ENCODE measurements around the gene EMID1.

The EMID1 gene

DNA sequence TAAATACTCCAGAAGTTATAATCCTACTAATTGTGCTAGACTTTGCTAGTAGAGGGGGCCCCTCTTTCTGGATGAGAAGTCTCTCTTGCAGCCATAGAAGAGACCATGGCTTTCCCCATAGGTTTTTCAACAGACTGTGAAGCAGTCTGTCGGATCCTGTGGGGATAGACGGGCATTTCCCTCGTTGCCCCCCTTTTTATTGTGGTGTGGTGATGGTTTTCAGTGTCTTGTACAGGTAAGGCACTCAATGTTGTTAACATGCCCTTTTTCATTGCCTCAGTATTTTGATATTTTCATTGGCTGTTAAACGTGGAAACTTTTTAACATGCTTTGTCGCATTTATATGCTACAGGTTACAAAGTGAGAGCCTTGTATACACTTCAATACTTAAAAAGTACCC lies 84.4 kb downstream of the EMID1 start:
- in situ Hi-C loops (cut with HindIII; ENCODE audit: low pct_ligation_motif_present, low sequenced_read_pairs) = no loop called here
- Histone ChIP-seq H3K27me3 (replicated peaks) (no peaks in the 10 kb centered on the region), H3K36me3 (replicated peaks) (peaks cover 96% of the 10 kb centered on the region), H3K27ac (no peak overlapping the region), H3K4me3 (ENCODE audit: low read depth, low read length) (no peak overlapping the region)
- DNase-seq = no peak
- TF ChIP-seq, protein P1, sequence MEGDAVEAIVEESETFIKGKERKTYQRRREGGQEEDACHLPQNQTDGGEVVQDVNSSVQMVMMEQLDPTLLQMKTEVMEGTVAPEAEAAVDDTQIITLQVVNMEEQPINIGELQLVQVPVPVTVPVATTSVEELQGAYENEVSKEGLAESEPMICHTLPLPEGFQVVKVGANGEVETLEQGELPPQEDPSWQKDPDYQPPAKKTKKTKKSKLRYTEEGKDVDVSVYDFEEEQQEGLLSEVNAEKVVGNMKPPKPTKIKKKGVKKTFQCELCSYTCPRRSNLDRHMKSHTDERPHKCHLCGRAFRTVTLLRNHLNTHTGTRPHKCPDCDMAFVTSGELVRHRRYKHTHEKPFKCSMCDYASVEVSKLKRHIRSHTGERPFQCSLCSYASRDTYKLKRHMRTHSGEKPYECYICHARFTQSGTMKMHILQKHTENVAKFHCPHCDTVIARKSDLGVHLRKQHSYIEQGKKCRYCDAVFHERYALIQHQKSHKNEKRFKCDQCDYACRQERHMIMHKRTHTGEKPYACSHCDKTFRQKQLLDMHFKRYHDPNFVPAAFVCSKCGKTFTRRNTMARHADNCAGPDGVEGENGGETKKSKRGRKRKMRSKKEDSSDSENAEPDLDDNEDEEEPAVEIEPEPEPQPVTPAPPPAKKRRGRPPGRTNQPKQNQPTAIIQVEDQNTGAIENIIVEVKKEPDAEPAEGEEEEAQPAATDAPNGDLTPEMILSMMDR (IDR thresholded peaks at IDR 0.05; ENCODE audit: low read depth, low read length, missing control alignments) = no peak

DNA sequence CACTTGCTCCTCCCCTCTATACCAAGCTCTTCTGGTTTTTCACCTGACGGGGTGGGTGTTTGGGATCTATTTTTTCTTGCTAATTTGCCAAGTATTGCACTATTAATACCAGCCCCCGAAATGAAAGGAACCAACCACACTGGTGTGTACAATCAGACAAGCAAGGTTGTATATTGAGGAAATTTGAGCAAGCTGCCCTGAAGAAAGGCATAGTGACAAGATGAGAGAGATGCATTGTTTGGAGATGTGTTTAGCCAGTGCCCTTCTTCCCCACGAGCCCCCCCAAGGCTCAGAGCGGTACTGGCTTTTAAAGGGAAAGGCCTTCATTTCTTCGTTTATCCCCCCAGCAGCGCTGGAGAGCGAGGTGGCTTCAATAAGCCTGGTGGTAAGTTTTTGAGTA lies 85.5 kb downstream of the EMID1 start:
- DNase-seq = no peak
- no peaks in the 10 kb centered on the region for H3K27me3 ChIP-seq (replicated peaks)
- in situ Hi-C loops (cut with HindIII; ENCODE audit: low pct_ligation_motif_present, low sequenced_read_pairs) = no loop called here
- H3K36me3 ChIP-seq (replicated peaks) = peaks cover 96% of the 10 kb centered on the region
- TF ChIP-seq, protein P1 (IDR thresholded peaks at IDR 0.05; ENCODE audit: low read depth, low read length, missing control alignments) = no peak
- no peak overlapping the region for H3K4me3 ChIP-seq (ENCODE audit: low read depth, low read length)
- H3K27ac ChIP-seq = no peak overlapping the region

DNA sequence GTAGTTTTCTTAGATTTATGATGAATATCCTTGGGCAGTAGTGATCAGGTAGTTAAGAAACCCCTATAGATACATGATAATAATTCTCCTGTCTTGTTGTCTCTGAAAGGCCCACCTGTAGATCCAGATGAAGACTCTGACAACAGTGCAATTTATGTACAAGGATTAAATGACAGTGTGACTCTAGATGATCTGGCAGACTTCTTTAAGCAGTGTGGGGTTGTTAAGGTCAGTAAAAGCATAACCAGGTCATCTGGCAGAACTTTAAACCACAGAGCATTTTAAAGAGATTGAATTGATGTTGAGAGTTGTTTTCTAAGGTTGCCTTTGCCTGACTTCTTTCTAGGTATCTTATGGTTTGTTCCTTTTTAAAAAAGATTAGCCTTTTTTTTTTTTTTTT lies 86.7 kb downstream of the EMID1 start:
- Histone ChIP-seq H3K27me3 (replicated peaks) (no peaks in the 10 kb centered on the region), H3K4me3 (ENCODE audit: low read depth, low read length) (no peak overlapping the region), H3K27ac (no peak overlapping the region), H3K36me3 (replicated peaks) (peaks cover 97% of the 10 kb centered on the region)
- TF ChIP-seq, protein P1 (IDR thresholded peaks at IDR 0.05; ENCODE audit: low read depth, low read length, missing control alignments) = no peak
- in situ Hi-C loops (cut with HindIII; ENCODE audit: low pct_ligation_motif_present, low sequenced_read_pairs) = no loop called here
- no peak for DNase-seq

DNA sequence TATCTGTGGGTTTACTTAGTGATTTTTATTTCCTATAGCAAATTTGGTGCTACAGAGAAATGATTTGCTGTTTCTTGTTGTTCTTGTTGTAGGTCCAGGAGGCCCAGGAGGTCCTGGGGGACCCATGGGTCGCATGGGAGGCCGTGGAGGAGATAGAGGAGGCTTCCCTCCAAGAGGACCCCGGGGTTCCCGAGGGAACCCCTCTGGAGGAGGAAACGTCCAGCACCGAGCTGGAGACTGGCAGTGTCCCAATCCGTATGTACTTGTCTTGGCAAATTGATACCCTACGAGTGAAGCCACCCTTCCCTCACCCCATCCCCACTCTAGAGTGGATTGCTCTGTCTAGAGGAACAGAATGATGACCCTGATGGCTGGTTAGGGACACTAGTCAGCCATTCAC lies 92.9 kb downstream of the EMID1 start:
- H3K36me3 ChIP-seq (replicated peaks) = peaks cover 76% of the 10 kb centered on the region
- H3K4me3 ChIP-seq (ENCODE audit: low read depth, low read length) = no peak overlapping the region
- DNase-seq = no peak
- H3K27ac ChIP-seq = no peak overlapping the region
- H3K27me3 ChIP-seq (replicated peaks) = no peaks in the 10 kb centered on the region
- in situ Hi-C loops (cut with HindIII; ENCODE audit: low pct_ligation_motif_present, low sequenced_read_pairs) = no loop called here
- TF ChIP-seq, protein P1 (IDR thresholded peaks at IDR 0.05; ENCODE audit: low read depth, low read length, missing control alignments) = no peak

DNA sequence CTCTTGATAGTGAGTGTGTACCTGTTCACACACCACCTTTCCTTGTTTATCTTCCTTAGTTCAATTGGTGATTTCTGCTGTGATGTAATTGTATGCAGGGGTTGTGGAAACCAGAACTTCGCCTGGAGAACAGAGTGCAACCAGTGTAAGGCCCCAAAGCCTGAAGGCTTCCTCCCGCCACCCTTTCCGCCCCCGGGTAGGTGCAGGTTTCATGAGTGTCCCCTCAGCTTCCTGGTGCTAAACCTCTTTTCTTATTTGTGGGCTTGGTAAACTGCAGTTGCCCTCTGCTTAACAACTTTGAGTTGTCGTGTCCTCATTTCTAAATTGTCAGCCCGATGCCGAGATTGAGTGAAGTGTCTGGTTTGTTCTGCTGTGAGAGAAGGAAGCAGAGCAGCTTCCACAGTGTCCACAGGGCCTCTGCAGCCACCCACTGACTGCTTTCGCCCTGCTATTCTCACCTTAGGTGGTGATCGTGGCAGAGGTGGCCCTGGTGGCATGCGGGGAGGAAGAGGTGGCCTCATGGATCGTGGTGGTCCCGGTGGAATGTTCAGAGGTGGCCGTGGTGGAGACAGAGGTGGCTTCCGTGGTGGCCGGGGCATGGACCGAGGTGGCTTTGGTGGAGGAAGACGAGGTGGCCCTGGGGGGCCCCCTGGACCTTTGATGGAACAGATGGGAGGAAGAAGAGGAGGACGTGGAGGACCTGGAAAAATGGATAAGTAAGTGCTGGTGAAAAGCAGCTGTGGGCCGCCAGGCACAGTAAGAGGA lies 93.6 kb downstream of the EMID1 start:
- in situ Hi-C loops (cut with HindIII; ENCODE audit: low pct_ligation_motif_present, low sequenced_read_pairs) = no loop called here
- no peaks in the 10 kb centered on the region for H3K27me3 ChIP-seq (replicated peaks)
- peaks cover 69% of the 10 kb centered on the region for H3K36me3 ChIP-seq (replicated peaks)

More for the DNA sequence above, 93.6 kb downstream of the EMID1 start:
- Histone ChIP-seq H3K4me3 (ENCODE audit: low read depth, low read length) (no peak overlapping the region), H3K27ac (no peak overlapping the region)
- DNase-seq = no peak
- TF ChIP-seq, protein P1 (IDR thresholded peaks at IDR 0.05; ENCODE audit: low read depth, low read length, missing control alignments) = no peak

Measured in brain microvascular endothelial cell (primary cell).